ENCODE measurements around the gene PITX3.
"Not testable (repeated sequence)": the region's sequence is repeated elsewhere in the genome, so short reads cannot be mapped to it uniquely, and the experiment has no call there.

PITX3 gene

GRCh38 chr10:102225646-102226541 is 15.4 kb downstream of the PITX3 start, which contains the start of gene ELOVL3:
ELOVL3 (plus strand) TSS chr10:102226299; CDS start chr10:102226549, 250 bp downstream.
- DNase-seq, result peak; percentile 17 to 89 (median 76)

DNA sequence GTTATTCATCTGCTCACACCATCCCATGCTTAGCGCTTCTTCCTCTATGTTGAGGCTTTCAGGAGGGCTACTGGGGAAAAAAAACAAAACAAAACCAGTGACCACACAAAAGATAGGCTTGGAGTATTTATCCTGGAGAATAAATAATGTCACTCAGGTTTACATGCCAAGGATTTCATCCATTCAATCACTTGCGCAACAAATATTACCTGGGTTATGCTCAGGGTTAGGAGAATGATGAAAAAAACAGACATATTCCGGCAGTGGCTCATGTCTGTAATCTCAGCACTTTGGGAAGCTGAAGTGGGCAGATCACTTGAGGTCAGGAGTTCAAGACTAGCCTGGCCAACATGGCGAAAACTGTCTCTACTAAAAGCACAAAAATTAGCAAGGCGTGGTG is 18.5 kb downstream of the PITX3 start:
- no peak for DNase-seq

DNA sequence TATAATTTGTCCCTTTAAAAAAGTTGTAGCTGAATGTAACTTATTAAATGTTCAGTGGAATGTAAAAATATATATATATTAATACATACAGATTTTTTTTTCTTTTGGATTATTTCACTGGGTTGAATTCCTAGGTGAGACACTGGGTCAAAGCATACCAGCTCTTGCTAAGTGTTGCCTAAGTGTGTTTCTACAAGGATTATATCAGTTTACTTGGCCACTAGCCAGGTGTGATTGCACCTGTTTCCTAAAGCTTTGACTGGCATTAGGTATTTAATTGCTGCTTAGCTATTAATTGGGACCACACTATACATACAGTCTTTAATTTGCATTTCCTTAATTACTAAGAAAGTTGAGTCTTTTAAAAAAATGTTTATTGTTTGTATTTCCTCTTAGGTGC is 20.7 kb downstream of the PITX3 start:
- no peak for DNase-seq

GRCh38 chr10:102219370-102219769 is 21.9 kb downstream of the PITX3 start:
- DNase-seq, result no peak

DNA sequence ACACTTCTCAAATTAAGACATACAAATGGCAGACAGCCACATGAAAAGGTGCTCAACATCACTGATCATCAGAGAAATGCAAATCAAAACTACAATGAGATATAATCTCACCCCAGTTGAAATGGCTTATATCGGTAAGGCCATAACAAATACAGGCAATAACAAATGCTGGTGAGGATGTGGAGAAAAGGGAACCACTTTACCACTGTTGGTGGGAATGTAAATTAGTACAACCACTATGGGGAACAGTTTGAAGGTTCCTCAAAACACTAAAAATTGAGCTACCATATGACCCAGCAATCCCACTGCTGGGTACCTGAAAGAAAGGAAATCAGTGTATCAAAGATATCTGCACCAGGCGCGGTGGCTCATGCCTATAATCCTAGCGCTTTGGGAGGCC is 27.7 kb downstream of the PITX3 start:
- not testable (repeated sequence) for DNase-seq

- DNase-seq, result no peak
These were observed 29.6 kb downstream of the PITX3 start for GRCh38 chr10:102211615-102212299.

- DNase-seq, result no peak
These were observed 32.8 kb downstream of the PITX3 start for GRCh38 chr10:102208311-102209035.

GRCh38 chr10:102202386-102202785 is 38.9 kb downstream of the PITX3 start:
- DNase-seq, result no peak

DNA sequence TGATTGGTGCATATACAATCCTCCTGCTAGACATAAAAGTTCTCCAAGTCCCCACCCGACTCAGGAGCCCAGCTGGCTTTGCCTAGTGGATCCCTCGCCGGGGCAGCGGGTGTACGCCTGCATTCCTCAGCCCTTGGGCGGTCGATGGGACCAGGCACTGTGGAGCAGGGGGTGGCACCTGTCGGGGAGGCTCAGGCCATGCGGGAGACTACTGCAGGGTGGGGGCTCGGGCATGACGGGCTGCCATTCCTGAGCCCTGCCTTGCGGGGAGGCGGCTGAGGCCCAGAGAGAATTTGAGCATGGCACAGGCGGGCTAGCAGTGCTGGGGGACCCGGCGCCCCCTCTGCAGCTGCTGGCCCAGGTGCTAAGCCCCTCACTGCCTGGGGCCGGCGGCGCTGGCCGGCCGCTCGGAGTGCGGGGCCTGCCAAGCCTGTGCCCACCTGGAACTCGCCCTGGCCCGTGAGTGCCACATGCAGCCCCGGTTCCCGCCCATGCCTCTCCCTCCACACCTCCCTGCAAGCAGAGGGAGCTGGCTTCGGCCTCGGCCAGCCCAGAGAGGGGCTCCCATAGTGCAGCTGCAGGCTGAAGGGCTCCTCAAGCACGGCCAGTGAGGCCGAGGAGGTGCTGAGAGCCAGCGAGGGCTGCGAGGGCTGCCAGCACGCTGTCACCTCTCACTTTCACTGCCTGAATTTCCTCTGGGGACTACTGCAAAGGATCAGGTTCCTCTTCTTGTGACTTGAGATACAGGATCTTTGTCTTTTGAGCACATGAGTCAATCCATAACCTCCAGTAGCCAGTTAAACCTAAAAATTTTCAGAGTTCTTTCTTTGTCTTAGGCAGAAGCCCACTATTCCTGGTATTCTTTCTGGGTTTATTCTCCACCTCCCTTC is 40.3 kb downstream of the PITX3 start:
- no peak for DNase-seq

- DNase-seq, result no peak
These were observed 43.3 kb downstream of the PITX3 start for GRCh38 chr10:102198027-102198426.

DNA sequence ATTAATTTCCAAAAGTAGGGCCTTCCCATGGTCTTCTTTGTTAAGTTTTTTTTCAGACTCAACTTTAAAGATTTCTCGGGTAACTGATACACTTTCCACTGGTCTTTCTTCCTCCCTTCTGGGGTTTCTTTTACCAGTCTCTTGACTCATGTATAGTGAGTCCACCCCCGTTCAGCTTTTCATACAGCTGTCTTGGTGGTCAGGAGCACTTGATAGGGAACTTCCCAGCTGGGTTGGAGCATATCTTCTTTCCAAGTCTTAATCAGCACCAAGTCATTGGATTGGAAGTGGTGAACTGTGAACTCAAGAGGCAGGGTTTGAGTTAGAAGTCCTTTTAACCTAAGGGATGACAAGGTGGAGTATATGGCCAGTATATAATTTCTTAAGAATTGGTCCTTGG is 44.4 kb downstream of the PITX3 start:
- no peak for DNase-seq

DNA sequence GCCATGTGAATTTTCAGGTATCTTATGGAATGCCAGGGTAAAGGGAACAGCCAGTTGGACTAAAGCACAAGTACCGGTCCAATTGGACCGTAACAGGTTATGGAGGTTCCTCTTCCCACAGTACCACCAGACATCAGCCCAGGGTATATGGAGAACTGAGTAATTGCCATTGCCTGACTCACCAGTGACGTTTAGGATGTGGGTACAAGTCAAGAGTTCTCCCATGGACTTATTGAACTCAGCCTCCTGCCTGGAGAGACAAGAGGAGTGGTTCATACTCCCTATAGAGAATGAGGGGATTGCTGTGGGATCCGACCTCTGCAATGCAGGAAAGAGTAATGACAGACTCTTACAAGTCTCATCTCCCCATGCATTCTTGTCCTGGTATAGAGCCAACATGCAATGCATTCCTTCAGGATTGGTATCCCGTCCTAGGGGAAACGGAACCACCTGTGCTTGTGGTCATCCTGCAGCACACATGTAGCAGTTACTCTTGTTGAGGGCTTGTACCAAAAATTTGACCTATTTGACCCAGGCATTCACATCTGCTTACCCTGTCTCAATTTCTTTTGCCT is 45.9 kb downstream of the PITX3 start:
- no peak for DNase-seq

DNA sequence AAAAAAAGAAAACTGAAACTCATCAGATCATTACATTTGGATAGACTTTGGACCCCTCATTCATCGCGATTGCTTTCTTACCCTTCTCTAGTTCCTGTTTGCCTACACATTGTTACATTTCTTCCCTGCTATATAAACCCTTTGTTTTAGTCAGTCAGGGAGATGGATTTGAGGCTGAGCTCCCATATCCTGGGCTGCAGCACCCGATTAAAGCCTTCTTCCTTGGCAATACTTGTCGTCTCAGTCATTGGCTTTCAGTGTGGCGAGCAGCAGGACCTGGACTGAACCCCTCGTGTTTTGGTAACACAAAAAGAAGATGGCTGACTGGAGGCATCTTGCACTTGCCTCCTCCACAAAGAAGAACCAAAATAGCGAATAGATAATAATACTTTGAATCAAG is 49.4 kb downstream of the PITX3 start:
- DNase-seq, result no peak

DNA sequence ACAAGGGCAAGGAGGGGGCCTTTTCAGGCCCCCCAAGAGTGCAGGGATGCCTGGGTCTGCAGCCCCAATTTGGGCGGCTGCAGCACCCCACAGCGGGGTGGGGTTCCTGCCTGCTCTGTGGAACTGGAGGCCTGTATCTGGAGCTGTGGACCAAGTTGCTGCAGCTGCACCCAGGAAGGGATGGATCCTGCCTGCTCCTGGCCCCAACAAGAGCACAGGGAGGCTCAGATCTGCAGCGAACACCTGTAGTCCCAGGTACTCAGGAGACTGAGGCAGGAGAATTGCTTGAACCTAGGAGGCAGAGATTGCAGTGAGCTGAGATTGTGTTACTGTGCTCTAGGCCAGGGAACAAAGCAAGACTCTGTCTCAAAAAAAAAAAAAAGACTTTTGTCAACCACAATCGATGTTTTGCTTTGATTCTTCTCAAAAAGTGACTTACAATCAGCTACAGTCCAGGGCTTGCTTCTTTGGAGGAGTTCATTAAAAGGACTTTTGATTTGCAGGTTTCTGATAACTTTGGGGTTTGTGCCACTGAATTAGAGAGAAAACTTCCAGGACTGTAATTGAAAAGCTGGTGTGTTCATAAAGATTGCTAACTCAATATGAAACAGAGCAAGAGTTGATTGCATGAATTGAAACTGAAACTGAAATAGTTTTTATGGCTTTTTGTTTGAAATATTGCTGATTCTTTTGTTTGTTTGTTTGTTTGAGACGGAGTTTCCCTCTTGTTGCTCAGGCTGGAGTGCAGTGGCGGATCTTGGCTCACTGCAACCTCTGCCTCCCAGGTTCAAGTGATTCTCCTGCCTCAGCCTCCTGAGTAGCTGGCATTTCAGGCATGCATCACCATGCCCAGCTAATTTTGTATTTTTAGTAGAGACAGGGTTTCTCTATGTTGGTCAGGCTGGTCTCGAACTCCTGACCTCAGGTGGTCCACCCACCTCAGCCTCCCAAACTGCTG is 52.1 kb downstream of the PITX3 start:
- DNase-seq, result not testable (repeated sequence)

DNA sequence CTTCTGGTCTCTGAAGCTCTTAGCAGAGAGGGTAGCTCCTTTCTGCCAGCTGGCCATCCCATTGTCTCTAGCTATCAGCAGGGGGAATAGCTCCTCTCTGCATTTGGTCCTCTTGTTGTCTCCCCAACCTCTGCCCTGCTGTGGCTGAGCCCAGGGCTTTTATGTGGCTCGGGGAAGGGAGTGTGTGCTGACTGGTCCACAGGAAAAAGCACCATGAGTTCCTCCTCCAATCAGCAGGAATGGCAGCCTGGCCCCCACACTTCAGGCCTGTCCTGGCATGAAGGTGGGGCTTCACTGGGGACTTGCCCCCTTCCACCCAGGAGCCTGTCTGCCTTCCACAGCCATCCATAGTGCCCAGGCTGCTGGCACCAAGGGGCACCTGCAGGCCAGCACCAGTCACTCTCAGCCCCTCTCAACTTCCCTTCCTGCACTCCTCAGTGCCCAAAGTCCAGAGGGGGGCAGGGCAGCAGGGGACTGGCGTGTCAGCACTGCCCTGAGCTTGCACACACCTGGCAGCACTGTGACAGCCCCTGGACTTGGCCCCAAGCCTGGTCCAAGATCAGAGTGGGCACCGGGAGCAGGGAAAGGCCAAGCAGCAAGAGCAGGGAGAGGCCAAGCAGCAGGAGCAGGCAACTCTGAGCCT is 52.9 kb downstream of the PITX3 start:
- DNase-seq, result no peak

DNA sequence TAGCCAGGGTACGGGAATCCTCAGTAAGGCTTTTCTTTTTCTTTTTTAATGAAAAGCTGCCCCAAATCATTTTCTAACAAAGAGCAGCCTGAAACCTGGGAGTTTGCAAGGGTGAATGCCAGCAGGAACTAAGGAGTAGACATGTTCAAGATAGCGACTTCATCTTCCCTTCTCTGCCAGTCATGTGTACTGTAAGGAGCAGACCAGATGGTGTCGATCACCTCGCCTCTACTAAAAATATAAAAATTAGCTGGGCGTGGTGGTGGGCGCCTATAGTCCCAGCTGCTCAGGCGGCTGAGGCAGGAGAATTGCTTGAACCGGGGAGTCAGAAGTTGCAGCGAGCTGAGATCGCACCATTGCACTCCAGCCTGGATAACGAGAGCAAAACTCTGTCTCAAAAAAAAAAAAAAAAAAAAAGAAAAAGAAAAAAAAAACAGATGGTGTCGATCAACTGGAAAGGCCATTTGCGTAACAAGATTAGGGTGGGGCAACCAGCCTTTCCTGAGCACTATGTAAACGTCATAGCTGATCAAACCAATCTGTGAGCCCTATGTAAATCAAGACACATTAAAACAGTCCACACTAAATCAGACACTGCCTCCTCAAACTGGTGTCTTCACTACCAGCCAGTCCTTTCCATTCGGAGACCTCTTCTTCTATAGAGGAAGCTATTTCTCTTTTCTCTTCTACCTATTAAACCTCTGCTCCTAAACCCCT is 55.3 kb downstream of the PITX3 start:
- peak in 1 of 14 donors; percentile 2 for DNase-seq

DNA sequence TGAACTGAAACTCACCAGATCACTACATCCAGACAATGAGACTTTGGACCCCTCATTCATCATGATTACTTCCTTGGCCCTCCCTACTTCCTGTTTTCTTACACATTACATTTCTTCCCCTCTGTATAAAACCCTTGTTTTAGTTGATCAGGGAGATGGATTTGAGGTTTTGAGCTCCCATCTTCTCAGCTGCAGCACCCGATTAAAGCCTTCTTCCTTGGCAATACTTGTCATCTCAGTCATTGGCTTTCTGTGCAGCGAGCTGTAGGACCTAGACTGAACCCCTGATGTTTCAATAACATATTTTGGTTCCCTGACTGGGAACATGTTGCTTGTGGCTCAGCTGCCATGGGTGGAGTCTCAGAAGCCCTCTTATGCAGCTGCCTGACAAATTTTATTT is 56.0 kb downstream of the PITX3 start:
- DNase-seq, result no peak

- DNase-seq, result no peak
These were observed 56.7 kb downstream of the PITX3 start for GRCh38 chr10:102184606-102185005.

Measured in C1 segment of cervical spinal cord (tissue), 14 donors.